Activated T-cell treated with anti-CD3 and anti-CD28 coated beads, Interleukin-2, amount 50 U/mL, for 24 hours (primary cell): ENCODE measurements around the gene TBC1D8.

ENCODE experiments used
- DNase-seq: peaks from one replicate; pipeline ENCODE4 v3.0.0-alpha.2; 2020
- H3K27ac Mint-ChIP-seq: 2 replicates; pipeline ENCODE4 v1.8.0; 2020; ENCODE audit warnings: mild to moderate bottlenecking, mixed read lengths
- H3K27me3 Mint-ChIP-seq: 2 replicates; pipeline ENCODE4 v1.8.0; 2020; ENCODE audit warnings: mixed read lengths
- H3K36me3 Mint-ChIP-seq: 2 replicates; pipeline ENCODE4 v1.8.0; 2020; ENCODE audit warnings: low read depth, mixed read lengths
- H3K4me1 Mint-ChIP-seq: 2 replicates; pipeline ENCODE4 v1.8.0; 2020; ENCODE audit warnings: low read depth, mixed read lengths
- H3K4me3 Mint-ChIP-seq: 2 replicates; pipeline ENCODE4 v1.8.0; 2020; ENCODE audit warnings: mild to moderate bottlenecking, moderate library complexity, mixed read lengths
- H3K9me3 Mint-ChIP-seq: 2 replicates; pipeline ENCODE4 v1.8.0; 2020; ENCODE audit warnings: mixed read lengths

TBC1D8 gene

GRCh38 chr2:100978582-100979191, 172.5 kb downstream of the TBC1D8 start:
- no peak for DNase-seq
- H3K27me3 Mint-ChIP-seq, result no peaks in the 10 kb centered on the region
- peak overlapping the region; percentile 19 for H3K27ac Mint-ChIP-seq
- no peaks in the 10 kb centered on the region for H3K9me3 Mint-ChIP-seq
- H3K4me1 Mint-ChIP-seq, result no peaks in the 10 kb centered on the region
- no peak overlapping the region for H3K4me3 Mint-ChIP-seq
- H3K36me3 Mint-ChIP-seq, result peaks cover 6% of the 10 kb centered on the region

- H3K4me3 Mint-ChIP-seq, result no peak overlapping the region
- no peaks in the 10 kb centered on the region for H3K9me3 Mint-ChIP-seq
- H3K27ac Mint-ChIP-seq, result no peak overlapping the region
- H3K36me3 Mint-ChIP-seq, result peaks cover 5% of the 10 kb centered on the region
- H3K4me1 Mint-ChIP-seq, result no peaks in the 10 kb centered on the region
- DNase-seq, result no peak
- no peaks in the 10 kb centered on the region for H3K27me3 Mint-ChIP-seq
Measured at GRCh38 chr2:100977511-100977910, 173.7 kb downstream of the TBC1D8 start.

GRCh38 chr2:100976645-100977391, 174.4 kb downstream of the TBC1D8 start:
- no peak for DNase-seq

GRCh38 chr2:100976061-100976460, 175.1 kb downstream of the TBC1D8 start:
- no peaks in the 10 kb centered on the region for H3K27me3 Mint-ChIP-seq
- DNase-seq, result no peak
- H3K4me3 Mint-ChIP-seq, result no peak overlapping the region
- no peak overlapping the region for H3K27ac Mint-ChIP-seq
- H3K36me3 Mint-ChIP-seq, result no peaks in the 10 kb centered on the region
- H3K9me3 Mint-ChIP-seq, result no peaks in the 10 kb centered on the region
- no peaks in the 10 kb centered on the region for H3K4me1 Mint-ChIP-seq

More at GRCh38 chr2:100976645-100977391, 174.4 kb downstream of the TBC1D8 start:
- no peaks in the 10 kb centered on the region for H3K9me3 Mint-ChIP-seq
- H3K4me1 Mint-ChIP-seq, result no peaks in the 10 kb centered on the region
- no peaks in the 10 kb centered on the region for H3K36me3 Mint-ChIP-seq
- no peak overlapping the region for H3K4me3 Mint-ChIP-seq
- no peak overlapping the region for H3K27ac Mint-ChIP-seq
- no peaks in the 10 kb centered on the region for H3K27me3 Mint-ChIP-seq

- H3K36me3 Mint-ChIP-seq, result no peaks in the 10 kb centered on the region
- H3K4me1 Mint-ChIP-seq, result no peaks in the 10 kb centered on the region
- H3K27me3 Mint-ChIP-seq, result no peaks in the 10 kb centered on the region
- DNase-seq, result no peak
- no peaks in the 10 kb centered on the region for H3K9me3 Mint-ChIP-seq
- H3K4me3 Mint-ChIP-seq, result no peak overlapping the region
- H3K27ac Mint-ChIP-seq, result no peak overlapping the region
Measured at GRCh38 chr2:100975521-100975785, 175.7 kb downstream of the TBC1D8 start.

- H3K4me1 Mint-ChIP-seq, result no peaks in the 10 kb centered on the region
- no peak for DNase-seq
- no peaks in the 10 kb centered on the region for H3K9me3 Mint-ChIP-seq
Measured at GRCh38 chr2:100974712-100975520, 176.3 kb downstream of the TBC1D8 start.

GRCh38 chr2:100972452-100972851, 178.7 kb downstream of the TBC1D8 start:
- no peak overlapping the region for H3K27ac Mint-ChIP-seq
- H3K4me3 Mint-ChIP-seq, result no peak overlapping the region
- peaks cover 6% of the 10 kb centered on the region for H3K36me3 Mint-ChIP-seq
- no peak for DNase-seq
- H3K4me1 Mint-ChIP-seq, result no peaks in the 10 kb centered on the region
- no peaks in the 10 kb centered on the region for H3K27me3 Mint-ChIP-seq
- H3K9me3 Mint-ChIP-seq, result no peaks in the 10 kb centered on the region

More at GRCh38 chr2:100974712-100975520, 176.3 kb downstream of the TBC1D8 start:
- no peak overlapping the region for H3K27ac Mint-ChIP-seq
- H3K4me3 Mint-ChIP-seq, result no peak overlapping the region
- H3K27me3 Mint-ChIP-seq, result no peaks in the 10 kb centered on the region
- H3K36me3 Mint-ChIP-seq, result no peaks in the 10 kb centered on the region

- Mint-ChIP-seq H3K27me3 (no peaks in the 10 kb centered on the region), H3K4me1 (no peaks in the 10 kb centered on the region), H3K4me3 (no peak overlapping the region), H3K36me3 (peaks cover 6% of the 10 kb centered on the region), H3K27ac (no peak overlapping the region), H3K9me3 (no peaks in the 10 kb centered on the region)
- DNase-seq, result no peak
Measured at GRCh38 chr2:100971221-100971620, 180.0 kb downstream of the TBC1D8 start.

GRCh38 chr2:100969998-100970397, 181.2 kb downstream of the TBC1D8 start:
- Mint-ChIP-seq H3K9me3 (no peaks in the 10 kb centered on the region), H3K27me3 (no peaks in the 10 kb centered on the region), H3K36me3 (peaks cover 6% of the 10 kb centered on the region), H3K4me1 (no peaks in the 10 kb centered on the region), H3K4me3 (no peak overlapping the region), H3K27ac (no peak overlapping the region)
- no peak for DNase-seq

- no peaks in the 10 kb centered on the region for H3K27me3 Mint-ChIP-seq
- peaks cover 9% of the 10 kb centered on the region for H3K4me1 Mint-ChIP-seq
- H3K9me3 Mint-ChIP-seq, result no peaks in the 10 kb centered on the region
- no peak for DNase-seq
- no peak overlapping the region for H3K27ac Mint-ChIP-seq
- H3K36me3 Mint-ChIP-seq, result peaks cover 6% of the 10 kb centered on the region
- H3K4me3 Mint-ChIP-seq, result no peak overlapping the region
Measured at GRCh38 chr2:100968146-100969145, 182.7 kb downstream of the TBC1D8 start.

- no peak overlapping the region for H3K27ac Mint-ChIP-seq
Measured at GRCh38 chr2:100967716-100968115, 183.5 kb downstream of the TBC1D8 start.

GRCh38 chr2:100965596-100965995, 185.6 kb downstream of the TBC1D8 start:
- H3K4me3 Mint-ChIP-seq, result no peak overlapping the region
- H3K27me3 Mint-ChIP-seq, result no peaks in the 10 kb centered on the region
- peaks cover 9% of the 10 kb centered on the region for H3K4me1 Mint-ChIP-seq
- peaks cover 6% of the 10 kb centered on the region for H3K36me3 Mint-ChIP-seq
- no peak for DNase-seq
- H3K9me3 Mint-ChIP-seq, result no peaks in the 10 kb centered on the region
- H3K27ac Mint-ChIP-seq, result no peak overlapping the region

More at GRCh38 chr2:100967716-100968115, 183.5 kb downstream of the TBC1D8 start:
- no peaks in the 10 kb centered on the region for H3K27me3 Mint-ChIP-seq
- peaks cover 9% of the 10 kb centered on the region for H3K4me1 Mint-ChIP-seq
- peaks cover 6% of the 10 kb centered on the region for H3K36me3 Mint-ChIP-seq
- no peaks in the 10 kb centered on the region for H3K9me3 Mint-ChIP-seq
- DNase-seq, result no peak
- no peak overlapping the region for H3K4me3 Mint-ChIP-seq

- Mint-ChIP-seq H3K36me3 (peaks cover 6% of the 10 kb centered on the region), H3K27ac (no peak overlapping the region), H3K27me3 (no peaks in the 10 kb centered on the region), H3K4me1 (peaks cover 11% of the 10 kb centered on the region), H3K4me3 (no peak overlapping the region), H3K9me3 (no peaks in the 10 kb centered on the region)
- DNase-seq, result no peak
Measured at GRCh38 chr2:100964681-100965169, 186.5 kb downstream of the TBC1D8 start.

GRCh38 chr2:100964222-100964621, 187.0 kb downstream of the TBC1D8 start:
- peaks cover 12% of the 10 kb centered on the region for H3K4me1 Mint-ChIP-seq
- no peak overlapping the region for H3K27ac Mint-ChIP-seq
- H3K27me3 Mint-ChIP-seq, result no peaks in the 10 kb centered on the region
- DNase-seq, result no peak
- H3K4me3 Mint-ChIP-seq, result no peak overlapping the region
- no peaks in the 10 kb centered on the region for H3K9me3 Mint-ChIP-seq
- H3K36me3 Mint-ChIP-seq, result peaks cover 3% of the 10 kb centered on the region
